GM19328 (cell line): ENCODE results near the gene RTN4RL1.

ENCODE experiments used
- ATAC-seq: cut with Tn5 transposase; IDR thresholded peaks from one replicate; pipeline ENCODE4 v1.9.1; 2021; ENCODE audit warnings: mild to moderate bottlenecking, moderate library complexity; ENCODE audit not compliant: unreplicated experiment

Gene RTN4RL1

GRCh38 chr17:2047590-2047989, 22.5 kb upstream of the RTN4RL1 start:
- ATAC-seq: no peak

DNA sequence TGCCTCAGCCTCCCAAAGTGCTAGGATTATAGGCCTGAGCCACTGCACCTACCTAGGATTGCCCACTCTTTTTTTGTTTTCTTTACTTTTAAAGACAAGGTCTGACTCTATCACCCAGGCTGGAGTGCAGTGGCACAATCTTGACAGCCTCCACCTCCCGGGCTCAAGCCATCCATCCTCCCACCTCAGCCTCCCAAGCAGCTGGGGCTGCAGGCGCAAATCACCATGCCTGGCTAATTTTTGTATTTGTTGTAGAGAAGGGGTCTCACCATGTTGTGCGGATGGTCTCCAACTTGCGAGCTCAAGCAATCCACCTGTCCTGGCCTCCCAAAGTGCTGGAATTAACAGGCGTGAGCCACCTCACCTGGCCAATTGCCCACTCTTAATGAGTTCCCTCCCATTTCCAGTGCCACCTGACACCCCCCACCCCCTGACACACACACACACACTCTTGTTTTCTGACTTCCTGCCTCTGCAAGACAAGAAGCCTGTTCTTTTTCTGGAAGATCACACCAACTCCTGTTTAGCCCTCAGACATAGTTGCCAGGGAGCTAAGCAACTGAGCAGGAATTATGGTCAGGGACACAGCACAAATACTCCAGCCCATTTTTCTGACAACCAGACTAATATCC, 19.2 kb upstream of the RTN4RL1 start:
- no peak for ATAC-seq

DNA sequence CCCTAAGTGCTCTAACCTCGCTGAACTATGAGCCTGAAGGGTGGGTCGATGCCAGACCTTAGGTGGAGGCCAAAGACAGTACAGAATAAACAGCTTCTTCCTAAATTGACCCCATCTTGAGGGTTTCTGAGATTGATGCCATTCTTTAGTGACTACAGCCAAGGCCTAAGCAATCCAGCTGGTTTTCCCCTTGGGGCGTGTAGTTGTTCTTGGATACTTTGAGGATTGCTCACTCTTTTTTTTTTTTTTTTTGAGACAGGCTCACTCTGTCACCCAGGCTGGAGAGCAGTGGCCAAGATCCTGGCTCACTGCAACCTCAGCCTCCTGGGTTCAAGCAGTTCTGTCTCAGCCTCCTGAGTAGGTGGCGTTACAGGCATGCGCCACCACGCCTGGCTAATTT, 18.7 kb upstream of the RTN4RL1 start:
- ATAC-seq: no peak

DNA sequence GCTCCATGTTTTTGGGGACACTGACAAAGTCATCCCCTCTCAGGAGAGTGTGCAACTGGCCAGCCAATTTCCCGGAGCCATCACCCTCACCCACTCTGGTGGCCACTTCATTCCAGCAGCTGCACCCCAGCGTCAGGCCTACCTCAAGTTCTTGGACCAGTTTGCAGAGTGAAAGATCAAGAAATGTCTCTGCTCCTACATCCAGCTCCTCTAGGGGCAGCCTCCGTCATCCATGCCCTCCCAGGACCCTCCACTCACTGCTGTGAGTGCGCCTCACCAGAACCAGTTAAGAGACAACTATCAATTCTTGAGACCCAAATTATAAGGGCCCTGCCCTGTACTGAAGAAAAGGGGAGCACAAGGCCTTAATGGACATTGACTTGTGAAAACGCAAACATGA, 17.8 kb upstream of the RTN4RL1 start:
- ATAC-seq: no peak

DNA sequence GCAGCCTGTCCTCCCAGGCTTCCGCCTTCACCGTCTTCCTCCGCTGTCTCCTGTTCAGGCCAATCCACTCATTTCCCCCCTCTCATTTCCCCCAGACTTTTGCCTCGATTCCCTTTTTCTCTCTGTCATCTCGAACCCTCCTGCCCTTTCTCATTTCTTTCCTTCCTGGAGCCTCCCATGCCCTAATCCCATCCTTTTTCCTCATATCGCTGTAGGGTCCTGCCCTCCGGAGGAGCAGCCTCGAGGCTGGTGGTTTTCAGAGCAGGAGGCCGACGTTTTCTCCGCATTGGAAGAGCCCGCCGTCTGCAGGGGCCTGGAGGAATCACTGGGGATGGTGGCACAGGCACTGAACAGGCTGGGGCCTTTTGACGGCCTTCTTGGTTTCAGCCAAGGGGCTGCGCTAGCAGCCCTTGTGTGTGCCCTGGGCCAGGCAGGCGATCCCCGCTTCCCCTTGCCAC, 17.3 kb upstream of the RTN4RL1 start:
- ATAC-seq: no peak

DNA sequence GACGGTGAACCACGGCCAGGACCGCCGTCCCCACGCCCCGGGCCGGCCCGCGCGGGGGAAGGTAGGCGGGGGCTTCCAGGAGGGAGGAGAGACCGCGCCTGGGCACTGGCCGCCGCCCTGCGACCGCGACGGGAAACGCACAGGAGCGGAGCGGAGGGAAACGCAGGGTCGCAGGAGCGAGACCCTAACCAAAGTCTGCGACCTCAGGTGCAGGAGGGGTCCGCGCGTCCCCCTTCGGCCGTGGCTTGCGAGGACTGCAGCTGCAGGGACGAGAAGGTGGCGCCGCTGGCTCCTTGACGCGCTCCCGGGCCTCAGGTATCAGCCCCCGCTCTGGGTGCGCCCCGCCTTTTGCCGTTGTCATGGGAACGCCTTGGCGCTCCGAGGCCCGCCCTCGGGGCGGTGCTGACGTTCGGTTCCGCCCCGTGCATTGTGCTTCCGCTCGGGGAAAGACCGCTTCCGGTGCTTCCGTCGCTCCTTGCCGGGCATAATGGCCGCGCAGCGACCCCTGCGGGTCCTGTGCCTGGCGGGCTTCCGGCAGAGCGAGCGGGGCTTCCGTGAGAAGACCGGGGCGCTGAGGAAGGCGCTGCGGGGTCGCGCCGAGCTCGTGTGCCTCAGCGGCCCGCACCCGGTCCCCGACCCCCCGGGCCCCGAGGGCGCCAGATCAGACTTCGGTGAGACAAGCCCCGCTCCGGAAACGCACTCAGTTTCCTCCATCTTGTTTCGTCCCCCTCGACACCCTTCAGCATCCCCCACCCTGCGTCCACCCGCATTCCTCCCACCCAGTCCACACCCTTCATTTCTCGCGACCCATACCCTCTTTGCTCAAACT, 16.6 kb upstream of the RTN4RL1 start, which contains the start of gene OVCA2:
Gene OVCA2 (plus strand): TSS at position 462 of the 829 bp plus-strand sequence. CDS start 26 bp downstream, at position 488.
- peak; percentile 92 for ATAC-seq

GRCh38 chr17:2040942-2041560, 15.9 kb upstream of the RTN4RL1 start:
- ATAC-seq: no peak

DNA sequence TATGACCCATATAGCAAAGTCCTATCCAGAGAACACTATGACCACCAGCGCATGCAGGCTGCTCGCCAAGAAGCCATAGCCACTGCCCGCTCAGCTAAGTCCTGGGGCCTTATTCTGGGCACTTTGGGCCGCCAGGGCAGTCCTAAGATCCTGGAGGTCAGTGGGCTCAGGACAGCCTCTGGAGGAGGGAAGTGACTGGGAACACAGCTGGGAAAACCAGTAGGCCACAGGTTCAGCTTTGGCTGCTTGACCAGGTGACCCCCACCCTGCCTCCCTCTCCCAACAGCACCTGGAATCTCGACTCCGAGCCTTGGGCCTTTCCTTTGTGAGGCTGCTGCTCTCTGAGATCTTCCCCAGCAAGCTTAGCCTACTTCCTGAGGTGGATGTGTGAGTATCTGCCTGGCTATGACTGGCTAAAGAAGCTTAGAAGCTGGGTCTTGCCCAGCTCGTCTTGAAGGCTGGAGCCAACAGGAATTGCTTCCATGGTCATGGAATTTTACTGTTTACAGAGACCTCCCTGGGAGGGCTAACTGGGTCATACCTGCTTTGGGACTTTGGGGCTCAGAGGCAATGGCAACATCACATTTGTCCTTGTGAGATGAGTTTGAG, 15.2 kb upstream of the RTN4RL1 start:
- ATAC-seq: no peak

DNA sequence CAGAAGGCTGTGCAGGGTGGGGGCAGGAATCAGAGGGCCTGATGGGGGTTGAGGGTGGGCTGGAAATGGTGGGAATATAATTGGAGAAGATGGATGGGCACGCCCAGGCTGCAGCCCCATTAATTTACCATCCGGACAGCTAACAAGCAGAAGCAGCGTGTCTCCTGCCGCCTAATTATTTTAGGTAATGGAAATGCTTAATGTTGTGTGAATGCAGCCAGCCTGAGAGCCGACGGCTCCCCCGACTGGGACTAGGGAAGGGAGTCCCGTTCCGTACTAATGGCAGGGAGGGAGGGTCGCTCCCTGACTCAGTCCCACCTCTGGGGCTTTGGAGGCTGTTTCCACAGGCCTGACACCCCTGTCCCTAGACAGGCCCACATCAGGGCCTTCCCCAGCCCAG, 12.0 kb upstream of the RTN4RL1 start:
- ATAC-seq: no peak

GRCh38 chr17:2035541-2036488, 10.7 kb upstream of the RTN4RL1 start:
- ATAC-seq: no peak

DNA sequence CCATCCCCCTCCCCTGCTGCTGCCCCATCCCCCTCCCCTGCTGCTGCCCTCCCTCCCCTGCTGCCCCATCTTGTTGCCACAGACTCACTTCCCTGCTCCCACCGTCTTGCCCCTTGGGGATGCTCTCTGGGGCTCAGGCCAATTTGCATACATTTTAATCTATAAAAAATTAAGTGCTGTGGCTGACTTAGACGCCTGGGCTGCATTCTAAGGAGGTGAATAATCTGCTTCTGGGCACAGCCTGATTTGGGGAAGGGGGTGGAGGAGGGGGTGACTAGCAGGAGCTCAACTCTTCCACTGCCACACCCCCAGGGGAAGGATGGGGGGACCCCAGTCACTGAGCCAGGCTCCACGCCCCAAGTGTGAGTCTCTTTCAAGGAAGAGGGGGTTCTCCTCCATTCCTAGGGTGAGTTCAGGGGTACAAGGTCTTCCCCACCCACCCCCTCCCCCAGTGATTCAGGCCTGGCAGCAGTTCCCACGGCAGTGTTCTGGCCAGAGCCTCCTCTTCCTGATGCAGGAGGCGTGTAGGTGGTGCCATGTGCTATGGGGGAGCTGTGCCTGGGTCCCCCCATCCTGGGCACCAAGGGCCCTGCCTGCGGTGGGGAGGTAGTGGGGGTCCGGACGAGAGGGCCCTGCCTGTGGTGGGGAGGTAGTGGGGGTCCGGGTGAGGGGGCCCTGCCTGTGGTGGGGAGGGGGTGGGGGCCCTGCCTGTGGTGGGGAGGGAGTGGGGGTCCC, 9.8 kb upstream of the RTN4RL1 start:
- no peak for ATAC-seq

DNA sequence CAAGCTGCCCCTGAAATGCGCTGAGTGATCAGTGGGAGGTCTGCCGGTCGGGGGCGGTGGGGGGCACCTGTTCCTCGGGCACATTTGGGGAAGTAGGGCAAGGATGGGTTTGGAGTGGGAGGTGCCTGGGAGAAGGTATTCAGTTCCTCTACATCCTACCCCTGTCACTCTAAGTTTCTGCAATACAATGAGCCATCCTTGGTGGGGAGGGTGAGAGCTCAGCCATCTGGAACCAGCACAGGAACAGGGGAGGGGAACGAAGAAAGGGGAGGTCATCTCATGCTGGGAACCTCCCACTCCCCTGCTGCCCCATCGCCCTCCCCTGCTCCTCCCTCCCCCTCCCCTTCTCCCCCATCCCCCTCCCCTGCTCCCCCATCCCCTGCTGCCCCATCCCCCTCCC, 9.0 kb upstream of the RTN4RL1 start:
- ATAC-seq: no peak

DNA sequence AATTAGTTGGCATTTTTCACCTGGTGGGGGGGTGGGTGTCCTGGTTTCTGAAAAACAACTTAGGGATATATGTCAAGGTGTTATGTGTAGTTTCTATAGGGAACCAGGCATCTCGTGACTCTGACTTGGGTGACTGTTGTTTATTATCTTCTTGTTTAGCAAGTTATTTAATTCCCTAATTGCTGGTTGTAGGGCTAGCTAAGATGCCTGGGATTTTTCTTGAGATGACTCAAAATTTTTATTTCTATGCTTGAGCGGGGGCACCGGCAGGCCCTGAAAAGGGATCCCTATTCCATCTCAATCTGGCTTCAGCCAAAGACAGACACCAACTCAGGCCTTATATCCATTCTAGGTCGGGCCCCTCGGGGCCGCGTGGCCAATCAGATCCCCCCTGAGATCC, 8.0 kb upstream of the RTN4RL1 start:
- no peak for ATAC-seq

GRCh38 chr17:2030779-2031163, 5.6 kb upstream of the RTN4RL1 start:
- no peak for ATAC-seq

DNA sequence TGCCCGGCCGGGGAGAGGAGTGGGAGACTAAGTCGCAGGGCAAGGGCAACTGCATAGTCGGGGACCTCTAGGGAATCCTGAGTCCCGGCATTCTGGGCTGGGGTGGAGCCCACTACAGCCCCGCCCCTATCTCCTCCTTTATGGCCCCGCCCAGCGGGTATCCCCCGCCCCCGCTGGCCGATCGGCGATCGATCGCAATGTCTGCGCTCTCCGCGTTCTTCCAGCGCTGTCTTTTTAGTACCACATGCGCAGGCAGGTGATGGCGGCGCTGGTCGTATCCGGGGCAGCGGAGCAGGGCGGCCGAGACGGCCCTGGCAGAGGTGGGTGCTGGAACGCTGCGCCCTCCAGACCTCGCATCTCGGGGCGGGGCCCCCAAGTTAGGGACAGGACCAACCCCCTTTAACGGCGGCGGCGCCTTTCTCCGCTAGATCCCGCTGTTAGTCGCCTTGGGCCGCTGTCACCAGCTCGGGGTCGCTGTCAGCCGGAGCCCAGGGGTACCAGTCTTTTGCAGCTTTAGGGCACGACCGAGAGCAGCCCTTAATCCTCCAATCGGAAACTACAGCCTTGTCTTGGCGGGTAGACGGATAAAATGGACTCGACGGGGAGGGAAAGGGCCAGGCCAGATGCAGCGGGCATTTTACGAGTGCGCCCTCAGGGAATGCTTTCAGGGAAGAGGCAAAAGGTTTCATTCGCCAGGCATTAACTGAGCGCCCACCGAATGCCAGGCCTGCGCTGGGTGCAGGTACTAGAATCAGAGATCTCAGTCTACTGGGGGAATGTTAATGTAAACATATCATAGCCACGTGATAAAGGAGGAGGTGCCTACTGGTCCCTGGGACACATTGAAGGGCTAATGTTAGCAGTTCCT, 5.0 kb upstream of the RTN4RL1 start, which contains the start of gene DPH1:
Gene DPH1 (plus strand): TSS at position 243 of the 868 bp plus-strand sequence. CDS start 17 bp downstream, at position 260.
- ATAC-seq: no peak

GRCh38 chr17:2028737-2029136, 3.6 kb upstream of the RTN4RL1 start:
- ATAC-seq: no peak

GRCh38 chr17:2028234-2028614, 3.1 kb upstream of the RTN4RL1 start:
- no peak for ATAC-seq

- no peak for ATAC-seq
These were observed 2.5 kb upstream of the RTN4RL1 start for GRCh38 chr17:2027528-2028233.
